ENCODE data around the gene PHF11.

- TF ChIP-seq POLR2A (IDR thresholded peaks at IDR 0.05) = no peak
- no peak for TF ChIP-seq CTCF (IDR thresholded peaks at IDR 0.05)
These were observed 7.2 kb downstream of the PHF11 start for GRCh38 chr13:49502954-49503353.

All from transverse colon (tissue), 3 donors.